GM21737 (cell line): Measurements from ENCODE around the gene PLEKHF1.
"Not testable (repeated sequence)": the region's sequence is repeated elsewhere in the genome, so short reads cannot be mapped to it uniquely, and the experiment has no call there.

Experiments used
- ATAC-seq: cut with Tn5 transposase; IDR thresholded peaks from one replicate; pipeline ENCODE4 v1.9.1; 2021; ENCODE audit warnings: mild to moderate bottlenecking, moderate library complexity; ENCODE audit not compliant: unreplicated experiment

The PLEKHF1 gene

DNA sequence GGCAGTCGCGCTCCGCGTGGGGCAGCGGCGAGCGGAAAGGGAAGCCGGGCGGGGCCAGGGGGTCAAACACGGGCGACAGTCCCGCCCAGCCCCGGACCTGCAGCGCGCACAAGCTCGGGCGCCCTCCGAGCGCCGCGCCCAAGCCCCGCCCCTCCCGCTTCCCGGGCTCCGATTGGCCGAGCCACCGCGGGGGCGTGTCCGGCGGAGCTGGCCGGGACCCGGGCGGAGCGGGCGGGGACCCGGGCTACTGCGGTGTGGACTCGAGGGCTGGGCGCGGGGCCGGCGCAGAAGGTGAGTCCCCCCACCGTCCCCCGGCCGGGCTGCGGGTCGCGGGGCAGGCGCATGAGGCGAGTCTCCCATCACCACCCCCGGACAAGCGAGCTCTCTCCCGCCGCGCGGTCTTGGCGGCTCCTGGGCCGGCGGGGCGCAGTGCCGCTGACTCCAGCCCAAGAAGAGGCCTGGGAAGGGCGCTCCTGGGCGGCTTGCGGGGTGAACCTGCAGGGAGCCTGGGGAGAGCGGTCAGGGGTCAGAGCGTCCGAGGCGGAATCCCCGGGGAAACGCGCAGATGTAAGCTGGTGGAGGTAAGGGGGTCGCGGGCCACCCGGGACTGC, at the start of gene PLEKHF1:
Gene PLEKHF1 (plus strand): TSS at position 247 of the 611 bp plus-strand sequence. CDS start 8,379 bp downstream, outside the sequence.
- ATAC-seq = peak; percentile 86

- no peak for ATAC-seq
Observed at GRCh38 chr19:29615891-29616425, 49.3 kb upstream of the PLEKHF1 start.

- ATAC-seq = no peak
Observed at GRCh38 chr19:29616541-29616940, 48.7 kb upstream of the PLEKHF1 start.

- ATAC-seq = no peak
Observed at GRCh38 chr19:29617366-29618266, 47.6 kb upstream of the PLEKHF1 start.

- no peak for ATAC-seq
Observed at GRCh38 chr19:29618434-29618833, 46.8 kb upstream of the PLEKHF1 start.

DNA sequence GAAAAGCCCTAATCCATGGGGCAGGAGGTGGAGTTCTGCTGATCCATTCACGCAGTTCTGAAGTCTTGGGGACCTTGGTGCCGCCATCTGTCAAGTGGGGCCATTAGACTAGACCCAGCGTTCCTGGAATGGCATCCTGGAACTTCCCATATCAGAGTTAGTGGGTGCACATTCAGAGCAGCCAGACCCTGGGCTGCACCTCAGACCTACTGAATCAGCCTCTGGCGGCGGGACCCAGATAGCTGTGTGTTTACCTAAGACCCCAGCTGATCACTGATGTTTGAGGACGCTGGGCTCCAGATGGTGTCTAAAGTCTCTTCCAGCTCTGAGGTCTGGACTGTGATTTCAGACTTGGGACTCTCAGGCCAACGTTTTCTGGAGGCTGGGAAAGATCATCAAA, 46.4 kb upstream of the PLEKHF1 start:
- ATAC-seq = no peak

DNA sequence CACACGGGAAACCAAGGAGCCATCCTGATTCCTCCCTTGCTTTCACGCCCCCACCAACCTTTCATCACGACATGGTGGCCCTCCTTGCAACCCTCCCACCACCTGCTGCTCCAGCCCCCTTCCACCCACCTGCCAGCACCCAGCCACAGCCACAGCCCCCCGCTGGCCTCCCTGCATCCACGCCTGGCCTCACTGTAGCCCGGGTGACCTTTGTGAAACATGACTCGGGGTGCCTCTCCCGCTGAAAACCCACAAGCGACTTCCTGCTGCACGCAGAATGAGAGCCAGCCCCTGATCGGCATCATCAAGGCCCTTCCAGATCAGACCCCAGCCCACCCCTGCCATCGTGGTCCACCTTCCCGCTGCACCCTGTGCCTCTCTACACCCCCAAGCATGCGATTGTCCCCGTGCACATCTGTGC, 44.3 kb upstream of the PLEKHF1 start:
- no peak for ATAC-seq

DNA sequence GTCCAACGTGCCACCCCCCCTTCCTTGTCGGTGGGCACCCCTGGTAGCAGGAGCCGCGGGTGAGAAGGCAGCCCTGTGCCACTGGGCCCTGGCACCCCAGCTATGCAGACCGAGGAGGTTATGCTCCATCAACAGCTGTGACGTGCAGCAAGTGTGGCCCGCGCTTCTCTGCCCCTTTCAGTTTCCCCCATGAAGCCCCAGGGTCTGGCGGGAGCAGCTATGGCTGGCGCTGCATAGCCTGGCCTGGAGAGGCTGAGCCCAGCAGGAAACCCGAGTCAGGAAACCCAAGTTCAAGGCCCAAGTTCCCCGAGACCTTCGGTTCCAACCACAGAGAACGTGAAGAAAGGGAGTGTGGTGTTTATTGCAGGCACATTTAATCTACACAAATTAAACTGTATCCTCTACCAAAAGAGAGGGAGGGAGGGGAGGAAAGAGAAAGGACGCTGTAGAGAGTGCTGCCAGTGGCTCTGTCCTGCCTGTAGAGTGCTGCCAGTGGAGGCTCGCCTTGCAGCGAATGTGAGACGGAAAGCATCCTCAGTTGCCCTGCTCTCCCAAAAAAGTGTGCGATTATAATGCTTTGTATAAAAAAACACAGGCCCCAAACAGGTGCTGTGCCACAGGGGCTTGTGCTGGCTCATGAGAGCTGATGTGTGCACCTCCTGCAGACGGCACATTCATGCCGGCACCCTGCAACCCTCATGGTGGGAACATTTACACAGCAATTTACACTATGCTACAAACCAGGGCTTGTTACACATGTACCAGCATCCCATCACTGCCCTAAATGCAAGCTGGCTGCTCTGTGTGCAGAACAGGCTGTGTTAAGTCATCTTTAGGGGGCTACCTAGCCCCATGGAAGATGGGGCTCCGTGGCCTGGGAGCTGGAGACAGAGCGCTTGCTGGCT, 42.8 kb upstream of the PLEKHF1 start:
- no peak for ATAC-seq

DNA sequence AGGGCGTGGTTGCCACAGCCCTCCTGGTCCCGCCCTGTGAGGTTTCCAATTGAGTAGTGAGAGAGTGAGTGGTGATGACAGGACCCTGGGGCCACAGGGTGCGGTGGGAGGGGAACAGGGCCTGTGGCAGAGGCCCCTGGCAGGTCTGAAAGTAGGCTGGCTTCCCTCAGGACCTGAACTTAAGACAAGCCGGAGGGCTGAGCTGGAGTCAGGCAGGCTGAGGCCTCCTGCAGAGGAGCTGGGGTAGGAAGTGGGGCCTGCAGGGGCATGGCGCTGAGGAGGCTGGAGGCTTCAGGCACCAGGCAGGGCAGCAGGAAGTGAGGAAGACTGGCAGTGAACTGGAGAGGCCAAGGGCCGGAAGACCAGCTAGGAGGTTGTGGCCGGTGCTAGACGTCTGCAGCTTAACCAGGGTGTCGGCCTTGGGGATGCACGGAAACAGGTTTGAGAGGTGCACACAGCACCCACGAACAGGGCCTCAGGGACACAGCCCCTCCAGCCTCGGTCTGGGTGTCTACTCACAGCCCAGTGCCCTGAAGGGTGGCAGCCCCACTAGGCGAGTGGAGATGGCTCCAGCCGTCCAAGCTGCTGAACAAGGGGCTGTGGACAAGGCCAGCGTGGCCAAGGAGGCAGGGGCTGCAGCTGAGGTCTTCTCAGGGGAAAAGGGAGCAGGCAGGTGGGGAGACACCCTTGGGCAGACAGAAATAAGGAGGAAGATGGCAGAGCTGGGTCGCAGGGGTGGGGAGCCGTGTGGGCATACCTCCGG, 41.4 kb upstream of the PLEKHF1 start:
- ATAC-seq = no peak

- ATAC-seq = no peak
Observed at GRCh38 chr19:29624489-29625185, 40.6 kb upstream of the PLEKHF1 start.

- no peak for ATAC-seq
Observed at GRCh38 chr19:29625186-29625651, 40.0 kb upstream of the PLEKHF1 start.

DNA sequence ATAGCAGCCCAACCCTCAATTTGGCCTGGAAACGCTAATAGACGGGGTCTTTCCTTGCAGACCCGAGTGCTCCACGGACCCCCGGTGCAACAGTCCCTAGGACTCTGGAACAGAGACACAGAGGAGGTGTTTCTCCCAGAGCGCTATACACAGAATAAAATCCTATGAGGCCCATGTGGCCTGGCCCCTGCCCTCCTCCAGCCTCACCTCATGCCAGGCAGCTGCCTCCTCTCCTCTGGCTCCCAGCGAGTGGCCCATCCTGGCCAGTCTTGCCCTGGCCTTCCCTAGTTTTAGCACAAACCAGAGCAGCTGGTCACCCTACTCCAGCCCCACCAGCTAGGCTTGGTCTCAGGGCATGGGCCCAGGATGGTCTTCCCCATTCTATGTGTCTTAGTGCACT, 38.9 kb upstream of the PLEKHF1 start:
- ATAC-seq = no peak

DNA sequence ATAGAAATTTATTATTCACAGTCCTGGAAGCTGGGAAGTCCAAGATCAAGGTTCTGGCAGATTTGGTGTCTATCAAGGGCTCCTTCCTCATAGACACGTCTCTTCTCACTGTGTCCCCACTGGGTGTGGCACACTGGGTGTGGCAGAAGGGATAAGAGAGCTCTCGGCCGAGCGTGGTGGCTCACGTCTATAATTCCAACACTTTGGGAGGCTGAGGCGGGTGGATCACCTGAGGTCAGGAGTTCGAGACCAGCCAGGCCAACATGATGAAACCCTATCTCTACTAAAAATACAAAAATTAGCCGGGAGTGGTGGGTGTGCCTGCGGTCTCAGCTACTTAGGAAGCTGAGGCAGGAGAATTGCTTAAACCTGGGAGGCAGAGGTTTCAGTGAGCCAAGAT, 38.4 kb upstream of the PLEKHF1 start:
- not testable (repeated sequence) for ATAC-seq

GRCh38 chr19:29628661-29629385, 36.4 kb upstream of the PLEKHF1 start:
- no peak for ATAC-seq

- ATAC-seq = no peak
Observed at GRCh38 chr19:29629836-29630534, 35.3 kb upstream of the PLEKHF1 start.

DNA sequence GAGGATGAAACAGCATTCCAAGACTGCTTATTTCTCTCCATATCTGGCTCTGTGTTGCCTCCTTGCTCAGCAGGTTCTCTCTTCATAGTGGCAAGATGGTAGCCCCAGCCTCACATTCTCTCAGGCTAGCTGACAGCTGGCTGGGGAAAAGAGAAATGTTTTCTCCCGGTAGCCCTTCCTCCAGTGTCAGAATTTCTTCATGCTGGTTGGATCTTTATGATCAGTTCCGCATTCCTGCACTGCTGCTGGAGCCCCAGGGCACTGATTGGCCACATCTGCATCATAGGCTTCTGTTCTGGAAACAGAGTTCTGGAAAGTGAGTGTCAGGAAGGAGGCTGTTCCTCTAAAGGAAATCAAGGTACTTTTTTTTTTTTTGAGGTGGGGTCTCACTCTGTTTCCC, 34.6 kb upstream of the PLEKHF1 start:
- no peak for ATAC-seq

DNA sequence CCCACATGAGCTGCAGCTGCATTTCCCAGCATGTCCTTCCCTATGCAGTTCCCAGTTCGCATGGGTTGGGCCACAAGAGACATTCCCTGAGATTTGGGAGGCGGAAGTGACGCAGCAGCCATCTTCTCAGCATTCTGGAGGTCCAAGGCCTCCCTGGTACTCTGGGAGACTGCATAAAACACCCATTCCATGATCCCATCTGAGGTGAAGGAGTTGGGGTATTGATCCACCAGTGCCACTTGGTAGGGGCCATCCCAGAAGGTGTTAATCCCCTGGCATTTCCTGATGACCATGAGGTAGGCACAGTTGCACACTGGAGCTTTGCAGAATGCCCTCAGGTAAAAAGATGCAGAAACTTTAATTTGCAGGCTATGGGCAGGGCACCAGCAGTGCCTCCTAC, 33.8 kb upstream of the PLEKHF1 start:
- no peak for ATAC-seq

GRCh38 chr19:29634002-29634401, 31.3 kb upstream of the PLEKHF1 start:
- ATAC-seq = no peak
